ENCODE measurements around the gene LRP6.

The LRP6 gene

DNA sequence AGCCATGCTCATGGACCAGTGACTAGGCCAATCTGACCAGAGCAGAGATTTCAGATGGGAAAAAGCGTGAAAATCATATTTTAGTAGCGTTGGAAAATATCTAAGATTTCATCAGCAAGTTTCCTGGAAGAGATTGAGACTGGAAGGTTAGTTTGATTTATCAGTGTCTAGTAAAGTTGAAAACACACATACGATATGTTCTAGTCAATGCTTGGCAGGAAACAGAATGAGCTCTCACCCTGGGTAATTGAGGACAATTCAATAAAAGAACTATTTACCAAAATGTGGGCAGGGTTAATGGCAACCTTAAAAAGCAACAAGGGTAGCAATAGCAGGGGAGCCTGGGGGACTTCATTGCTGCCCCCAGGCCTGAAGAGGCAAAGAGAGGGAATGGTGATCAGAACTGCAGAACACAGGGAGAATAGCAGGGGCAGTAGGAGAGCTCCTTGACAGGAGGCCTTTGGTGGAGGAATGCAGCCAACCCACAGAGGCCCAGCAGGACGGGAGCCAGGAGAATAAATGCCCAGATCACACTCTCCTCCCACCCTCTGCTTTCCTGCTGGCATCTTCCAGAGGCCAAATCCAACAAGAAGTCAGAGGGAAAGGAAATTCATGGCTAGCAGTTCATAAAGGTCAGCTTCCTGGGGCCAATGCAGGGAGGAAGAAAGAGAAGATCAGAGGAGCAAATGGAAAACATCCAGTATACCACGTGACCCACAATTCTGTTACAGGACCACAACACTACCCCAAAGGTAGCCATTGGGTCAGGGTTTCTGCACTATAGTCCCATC lies 27.6 kb upstream of the LRP6 start:
- DNase-seq (ENCODE audit: extremely low read depth, low read depth) = no peak
- no peak for TF ChIP-seq CTCF (IDR thresholded peaks at IDR 0.05; ENCODE audit: low read depth, low read length)

- no peak for DNase-seq (ENCODE audit: extremely low read depth, low read depth)
- no peak for TF ChIP-seq CTCF (IDR thresholded peaks at IDR 0.05; ENCODE audit: low read depth, low read length)
Measured at GRCh38 chr12:12290206-12290605, 23.4 kb upstream of the LRP6 start.

GRCh38 chr12:12286441-12286840 lies 19.6 kb upstream of the LRP6 start:
- TF ChIP-seq CTCF (IDR thresholded peaks at IDR 0.05; ENCODE audit: low read depth, low read length) = no peak
- no peak for DNase-seq (ENCODE audit: extremely low read depth, low read depth)

GRCh38 chr12:12282761-12283425 lies 16.0 kb upstream of the LRP6 start:
- TF ChIP-seq CTCF (IDR thresholded peaks at IDR 0.05; ENCODE audit: low read depth, low read length) = no peak
- DNase-seq (ENCODE audit: extremely low read depth, low read depth) = no peak

DNA sequence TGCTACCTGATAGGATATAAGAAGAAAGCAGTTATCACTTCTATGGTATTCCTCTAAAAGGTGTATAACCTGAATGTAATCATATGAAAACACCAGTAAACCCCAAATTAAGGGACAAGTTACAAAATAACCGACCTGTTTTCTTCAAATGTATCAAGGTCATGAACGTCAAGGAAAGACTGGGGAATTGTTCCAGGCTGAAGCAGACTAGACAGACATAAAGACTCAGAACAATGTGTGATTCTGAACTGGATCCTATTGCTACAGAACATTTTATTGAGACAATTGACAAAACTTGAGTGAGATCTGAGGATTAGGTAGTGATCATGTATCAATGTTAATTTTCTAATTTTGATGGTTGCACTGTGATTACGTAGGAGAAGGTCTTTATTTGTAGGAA lies 15.4 kb upstream of the LRP6 start:
- DNase-seq (ENCODE audit: extremely low read depth, low read depth) = no peak
- TF ChIP-seq CTCF (IDR thresholded peaks at IDR 0.05; ENCODE audit: low read depth, low read length) = no peak

GRCh38 chr12:12281134-12281533 lies 14.3 kb upstream of the LRP6 start:
- no peak for DNase-seq (ENCODE audit: extremely low read depth, low read depth)
- no peak for TF ChIP-seq CTCF (IDR thresholded peaks at IDR 0.05; ENCODE audit: low read depth, low read length)

DNA sequence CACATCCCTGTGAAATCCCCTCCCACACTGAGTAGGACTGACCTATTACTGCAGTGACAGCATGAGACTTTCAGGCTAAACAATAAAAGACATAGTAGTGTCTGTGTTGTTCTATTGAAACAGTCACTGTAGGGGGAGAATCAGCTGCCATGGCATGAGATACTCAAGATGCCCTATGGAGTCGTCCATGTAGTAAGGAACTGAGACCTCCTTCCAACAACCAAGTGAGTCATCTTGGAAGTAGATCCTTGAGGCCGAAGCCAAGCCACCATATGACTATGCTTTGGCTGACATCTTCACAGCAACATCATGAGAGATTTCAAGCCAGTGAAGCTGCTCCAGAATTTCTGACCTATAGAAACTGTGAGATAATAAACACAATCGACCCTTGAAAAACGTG lies 12.1 kb upstream of the LRP6 start:
- no peak for DNase-seq (ENCODE audit: extremely low read depth, low read depth)
- TF ChIP-seq CTCF (IDR thresholded peaks at IDR 0.05; ENCODE audit: low read depth, low read length) = no peak
